GM12878 (cell line): ENCODE measurements around the gene TFF2. TPM values are rescaled to one million over a fixed set of nuclear protein-coding genes. Genes with fewer than 3 reads are reported as not detected.

Experiments
- ATAC-seq: fragments of 200-7000 bp; cut with Tn5 transposase; 3 replicates; pipeline ENCODE4 v1.9.1; 2020; ENCODE audit warnings: mild to moderate bottlenecking, moderate library complexity
- BruUV-seq: library from RNA; stranded (reverse); fragments of 400-500 nt; replicated peaks from 2 replicates; lab custom pipeline; 2021; lab: Mats Ljungman, UMichigan
- CTCF ChIA-PET: fragments of 300-600 bp; sonication (Branson Sonifier 250); formaldehyde crosslinking; extraction: SDS; loops from one replicate; lab custom pipeline; 2021; ENCODE audit warnings: inconsistent platforms; lab: Yijun Ruan, JAX
- POLR2A ChIA-PET: fragments of 350-600 bp; formaldehyde crosslinking; extraction: SDS; loops from one replicate; lab custom pipeline; 2021; ENCODE audit warnings: inconsistent platforms; lab: Charles Lee
- RAD21 ChIA-PET: fragments of 300-600 bp; sonication (Branson Sonifier 250); formaldehyde crosslinking; loops from one replicate; lab custom pipeline; 2023; ENCODE audit warnings: antibody characterized with exemption; ENCODE audit not compliant: unreplicated experiment; lab: Charles Lee
- SMC1A ChIA-PET: fragments of 300-600 bp; sonication (Branson Sonifier 250); formaldehyde crosslinking; loops from one replicate; lab custom pipeline; 2023; ENCODE audit not compliant: unreplicated experiment, uncharacterized antibody; lab: Charles Lee
- DNase-seq: peaks from one replicate; pipeline ENCODE4 v3.0.0-alpha.2; 2011; ENCODE audit warnings: low read depth, low spot score
- FAIRE-seq: peaks from 3 replicates; lab custom pipeline; 2011; peaks lifted over from hg19 to GRCh38; lab: Jason Lieb, UNC
- H2AFZ ChIP-seq: 2 replicates; pipeline ENCODE4 v1.6.0; 2011; ENCODE audit warnings: low read depth, low read length, control low read depth; ENCODE audit not compliant: control insufficient read depth
- H3K27ac ChIP-seq: 2 replicates; pipeline ENCODE4 v1.5.1; 2011; ENCODE audit warnings: control low read depth; ENCODE audit not compliant: control insufficient read depth, insufficient read depth
- H3K27me3 ChIP-seq, 2 experiments: replicated peaks in 1 of 2; 2 replicates each; pipeline versions ENCODE4 v1.6.0 to v1.6.1; 2011; ENCODE audit warnings: low read length in 1 of 2; ENCODE audit not compliant: control insufficient read depth in 2 of 2, insufficient read depth in 2 of 2
- H3K36me3 ChIP-seq, 2 experiments: 2 replicates each; pipeline ENCODE4 v1.5.1; 2011; ENCODE audit warnings: low read length in 1 of 2; ENCODE audit not compliant: control insufficient read depth in 2 of 2, insufficient read depth in 2 of 2
- H3K4me1 ChIP-seq: 2 replicates; pipeline ENCODE4 v1.6.1; 2011; ENCODE audit warnings: mild to moderate bottlenecking, low read length, moderate library complexity, mixed read lengths; ENCODE audit not compliant: control insufficient read depth, insufficient read depth
- H3K4me2 ChIP-seq: 2 replicates; pipeline ENCODE4 v1.6.0; 2011; ENCODE audit warnings: control low read depth; ENCODE audit not compliant: control insufficient read depth, insufficient read depth
- H3K4me3 ChIP-seq: fragments of 200-600 bp; sonication (generic); 2 replicates; pipeline ENCODE4 v1.5.1; 2016
- H3K79me2 ChIP-seq: 2 replicates; pipeline ENCODE4 v1.6.0; 2011; ENCODE audit warnings: low read length; ENCODE audit not compliant: control insufficient read depth, insufficient read depth
- H3K9ac ChIP-seq: 2 replicates; pipeline ENCODE4 v1.8.0; 2011; ENCODE audit warnings: low read length, control low read depth, mixed read lengths; ENCODE audit not compliant: control insufficient read depth, insufficient read depth
- H3K9me3 ChIP-seq: replicated peaks from 3 replicates; pipeline ENCODE4 v1.5.1; 2011; ENCODE audit warnings: mild to moderate bottlenecking, low read length; ENCODE audit not compliant: control insufficient read depth, insufficient read depth
- H4K20me1 ChIP-seq: 2 replicates; pipeline ENCODE4 v1.6.0; 2011; ENCODE audit not compliant: control insufficient read depth, insufficient read depth
- CHD1 ChIP-seq: IDR thresholded peaks from 2 replicates; pipeline ENCODE4 v1.6.1; 2012; ENCODE audit warnings: low read depth, low read length, improper control_type of control experiment
- CREB1 ChIP-seq: IDR thresholded peaks from 2 replicates; pipeline ENCODE4 v1.6.1; 2012; ENCODE audit warnings: low read depth, mild to moderate bottlenecking, inconsistent platforms
- DPF2 ChIP-seq: fragments of 450-650 bp; IDR thresholded peaks from 2 replicates; pipeline ENCODE4 v1.6.1; 2017; ENCODE audit warnings: mild to moderate bottlenecking
- EED ChIP-seq: sonication (generic); IDR thresholded peaks from 2 replicates; pipeline ENCODE4 v1.6.1; 2016; ENCODE audit warnings: antibody characterized with exemption, low read depth
- ETV6 ChIP-seq, 2 experiments: fragments of 450-650 bp in 1 of 2; IDR thresholded peaks in 1 of 2; conservative IDR thresholded peaks in 1 of 2; 2 replicates each; pipeline ENCODE4 v1.6.1; 2014; ENCODE audit warnings: antibody characterized with exemption in 1 of 2, borderline replicate concordance in 1 of 2, low read depth in 1 of 2, mild to moderate bottlenecking in 1 of 2, moderate library complexity in 1 of 2
- FOXM1 ChIP-seq: IDR thresholded peaks from 2 replicates; pipeline ENCODE4 v1.6.1; 2012; ENCODE audit warnings: low read depth, mild to moderate bottlenecking, inconsistent platforms, low read length, moderate library complexity
- KAT2A ChIP-seq: conservative IDR thresholded peaks from 2 replicates; pipeline ENCODE4 v1.6.1; 2011; ENCODE audit warnings: low read depth, low read length; ENCODE audit not compliant: control insufficient read depth
- RUNX3 ChIP-seq: IDR thresholded peaks from 2 replicates; pipeline ENCODE4 v1.6.1; 2012; ENCODE audit warnings: low read length, inconsistent platforms
- SMC3 ChIP-seq: IDR thresholded peaks from 2 replicates; pipeline ENCODE4 v1.6.1; 2011; ENCODE audit warnings: low read length, improper control_type of control experiment, borderline replicate concordance
- TARDBP ChIP-seq: IDR thresholded peaks from 2 replicates; pipeline ENCODE4 v1.6.1; 2016; ENCODE audit warnings: borderline replicate concordance
- TCF7 ChIP-seq: IDR thresholded peaks from 2 replicates; pipeline ENCODE4 v1.6.1; 2014; ENCODE audit warnings: antibody characterized with exemption, borderline replicate concordance
- WGBS: methylation state at CpG from one replicate; pipeline ENCODE4 v1.1.6; 2016; ENCODE audit warnings: low lambda C conversion rate; ENCODE audit not compliant: insufficient replicate concordance, insufficient coverage; ENCODE audit errors: missing lambda C conversion rate; 5-methylcytosine and 5-hydroxymethylcytosine counted together
- in situ Hi-C: fragments of 300-500 bp; cut with MboI; formaldehyde crosslinking; loops from 9 replicates; pipeline ENCODE4 v1.14.3; 2018; ENCODE audit warnings: mixed read lengths
- intact Hi-C: fragments of 100-400 bp; cut with micrococcal nuclease; formaldehyde crosslinking; loops from one replicate; pipeline ENCODE4 v1.14.2; 2022; ENCODE audit not compliant: unreplicated experiment
- polyA plus RNA-seq, 11 experiments: library from polyadenylated mRNA; depleted of rRNA in 4 of 11; unstranded in 6 of 11; stranded (reverse) in 5 of 11; fragments of >200 nt; fragmentation: Nextera tagmentation in 4 of 11; fragmentation: Illumina TruSeq in 1 of 11; extraction: Ambion mirVana in 4 of 11; extraction: Trizol in 1 of 11; gene quantifications; 1 replicate in 1 of 11; 2 replicates in 10 of 11; pipeline versions ENCODE4 v1.2.1 to v1.2.3, GENCODE V29; 2011 to 2016; ENCODE audit warnings: inconsistent platforms in 2 of 11, missing spikeins in 2 of 11, low read depth in 1 of 11
- total RNA-seq, 4 experiments: library from RNA; depleted of rRNA in 3 of 4; stranded (reverse); fragments of >200 nt in 3 of 4; fragmentation: Illumina TruSeq in 1 of 4; extraction: Trizol in 1 of 4; gene quantifications; 2 replicates each; pipeline versions ENCODE4 v1.2.1 to v1.2.3, GENCODE V29; 2013 to 2021
- TF ChIP-seq, protein P1 (sequence below): fragments of 450-650 bp; IDR thresholded peaks from 2 replicates; pipeline ENCODE4 v1.6.1; 2017; ENCODE audit warnings: mild to moderate bottlenecking
- TF ChIP-seq, protein P2 (sequence below): IDR thresholded peaks from 2 replicates; pipeline ENCODE4 v1.6.1; 2011; ENCODE audit warnings: borderline replicate concordance, low read depth, mild to moderate bottlenecking, moderate library complexity, mixed read lengths, low read length; ENCODE audit not compliant: insufficient read depth; ENCODE audit errors: extremely low read length

TFF2 gene
- total and polyA plus RNA-seq, 10 of the 15 experiments (the other 5 are each of a cell fraction or from before 2014, with no cell fraction given): 0.56 TPM; not detected in 9

DNA sequence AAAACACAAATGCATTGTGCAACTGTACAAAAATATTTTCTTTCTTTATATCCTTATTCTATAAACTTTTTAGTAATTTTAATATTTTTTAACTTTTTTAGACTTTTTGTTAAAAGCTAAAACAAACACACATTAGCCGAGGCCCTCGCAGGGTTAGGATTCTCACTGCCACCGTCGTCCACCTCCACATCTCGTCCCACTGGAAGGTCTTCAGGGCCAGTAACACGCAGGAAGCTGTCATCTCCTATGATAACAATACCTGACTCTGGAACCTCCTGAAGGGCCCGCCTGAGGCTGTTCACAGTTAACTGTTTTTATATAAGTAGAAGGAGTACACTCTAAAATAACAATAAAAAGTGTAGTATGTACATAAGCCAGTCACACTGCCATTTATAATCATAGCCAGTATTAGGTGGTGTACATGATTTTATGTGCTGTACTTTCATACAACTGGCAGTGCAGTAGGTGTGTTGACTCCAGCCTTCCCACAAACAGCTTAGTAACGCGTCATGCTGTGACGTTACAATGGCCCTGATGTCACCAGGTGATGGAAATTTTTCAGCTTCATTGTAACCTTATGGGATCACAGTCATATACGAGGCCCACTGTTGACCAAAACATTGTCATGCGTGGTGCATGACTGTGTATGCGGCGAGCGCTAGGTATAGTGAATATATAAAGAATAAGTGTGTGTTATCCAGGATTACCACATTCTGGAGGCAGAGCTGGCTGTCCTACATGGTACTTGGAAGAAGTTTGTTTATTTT lies 8.8 kb downstream of the TFF2 start:
- ATAC-seq (no peak), FAIRE-seq (no peak), DNase-seq (no peak)
- H2AFZ ChIP-seq: no peak overlapping the region
- H3K9me3 ChIP-seq: no peaks in the 10 kb centered on the region
- WGBS: 78% methylated on average over 15 of the region's 15 CpGs
- no peaks in the 10 kb centered on the region for H3K36me3 ChIP-seq
- intact Hi-C loops (no loop called here), in situ Hi-C loops (no loop called here)
- RAD21 ChIA-PET: no interaction called here
- H3K79me2 ChIP-seq: no peaks in the 10 kb centered on the region
- no peak overlapping the region for H3K4me3 ChIP-seq
- H3K4me2 ChIP-seq: no peak overlapping the region
- no peaks in the 10 kb centered on the region for H4K20me1 ChIP-seq
- TF ChIP-seq RUNX3: no peak
- TF ChIP-seq FOXM1: no peak
- no peak for TF ChIP-seq KAT2A
- no peak for TF ChIP-seq ETV6 (conservative IDR thresholded peaks at IDR 0.05 in 1 of 2, IDR thresholded peaks at IDR 0.05 in 1 of 2; ENCODE audit: borderline replicate concordance in 1 of 2, low read depth in 1 of 2)
- TF ChIP-seq, protein P1, sequence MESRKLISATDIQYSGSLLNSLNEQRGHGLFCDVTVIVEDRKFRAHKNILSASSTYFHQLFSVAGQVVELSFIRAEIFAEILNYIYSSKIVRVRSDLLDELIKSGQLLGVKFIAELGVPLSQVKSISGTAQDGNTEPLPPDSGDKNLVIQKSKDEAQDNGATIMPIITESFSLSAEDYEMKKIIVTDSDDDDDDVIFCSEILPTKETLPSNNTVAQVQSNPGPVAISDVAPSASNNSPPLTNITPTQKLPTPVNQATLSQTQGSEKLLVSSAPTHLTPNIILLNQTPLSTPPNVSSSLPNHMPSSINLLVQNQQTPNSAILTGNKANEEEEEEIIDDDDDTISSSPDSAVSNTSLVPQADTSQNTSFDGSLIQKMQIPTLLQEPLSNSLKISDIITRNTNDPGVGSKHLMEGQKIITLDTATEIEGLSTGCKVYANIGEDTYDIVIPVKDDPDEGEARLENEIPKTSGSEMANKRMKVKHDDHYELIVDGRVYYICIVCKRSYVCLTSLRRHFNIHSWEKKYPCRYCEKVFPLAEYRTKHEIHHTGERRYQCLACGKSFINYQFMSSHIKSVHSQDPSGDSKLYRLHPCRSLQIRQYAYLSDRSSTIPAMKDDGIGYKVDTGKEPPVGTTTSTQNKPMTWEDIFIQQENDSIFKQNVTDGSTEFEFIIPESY: no peak
- no peak for TF ChIP-seq DPF2
- TF ChIP-seq SMC3: no peak
- no peak for TF ChIP-seq CREB1
- TF ChIP-seq EED: no peak
- TF ChIP-seq, protein P2, sequence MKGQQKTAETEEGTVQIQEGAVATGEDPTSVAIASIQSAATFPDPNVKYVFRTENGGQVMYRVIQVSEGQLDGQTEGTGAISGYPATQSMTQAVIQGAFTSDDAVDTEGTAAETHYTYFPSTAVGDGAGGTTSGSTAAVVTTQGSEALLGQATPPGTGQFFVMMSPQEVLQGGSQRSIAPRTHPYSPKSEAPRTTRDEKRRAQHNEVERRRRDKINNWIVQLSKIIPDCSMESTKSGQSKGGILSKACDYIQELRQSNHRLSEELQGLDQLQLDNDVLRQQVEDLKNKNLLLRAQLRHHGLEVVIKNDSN: no peak
- TF ChIP-seq TARDBP: no peak
- no peak for TF ChIP-seq TCF7
- TF ChIP-seq CHD1: no peak
- CTCF ChIA-PET: interaction anchor here (0.8 to 2.7 kb wide), 5 partner anchors 12 to 195 kb away, joined by 3 to 12 read pairs (median 4); no protein-coding TSS in a partner anchor
- SMC1A ChIA-PET: interaction anchor here (0.8 to 6.7 kb wide), 2 partner anchors 52 to 81 kb away, joined by 4 to 41 read pairs; no protein-coding TSS in a partner anchor
- BruUV-seq: no TSS peak
- peaks cover 13% of the 10 kb centered on the region for H3K4me1 ChIP-seq
- POLR2A ChIA-PET: no interaction called here
- H3K27me3 ChIP-seq: no peaks in the 10 kb centered on the region
- H3K9ac ChIP-seq: no peak overlapping the region
- no peak overlapping the region for H3K27ac ChIP-seq
